Medulla oblongata (tissue), 1 donor: ENCODE measurements around the gene CNTN4.

Experiments used
- DNase-seq: peaks from one replicate; pipeline ENCODE4 v3.0.0-alpha.2; 2015; ENCODE audit errors: extremely low spot score

Gene CNTN4

GRCh38 chr3:2261747-2262146 is 163.1 kb downstream of the CNTN4 start:
- no peak for DNase-seq

GRCh38 chr3:2262204-2262603 is 163.5 kb downstream of the CNTN4 start:
- no peak for DNase-seq

GRCh38 chr3:2266606-2267005 is 167.9 kb downstream of the CNTN4 start:
- no peak for DNase-seq

GRCh38 chr3:2268779-2269178 is 170.1 kb downstream of the CNTN4 start:
- DNase-seq: no peak

GRCh38 chr3:2274526-2274925 is 175.9 kb downstream of the CNTN4 start:
- no peak for DNase-seq

GRCh38 chr3:2283818-2284217 is 185.2 kb downstream of the CNTN4 start:
- DNase-seq: no peak

- DNase-seq: no peak
Observed at GRCh38 chr3:2300938-2301337, 202.3 kb downstream of the CNTN4 start.

GRCh38 chr3:2301361-2301760 is 202.7 kb downstream of the CNTN4 start:
- DNase-seq: no peak

GRCh38 chr3:2303566-2303965 is 204.9 kb downstream of the CNTN4 start:
- DNase-seq: no peak

- no peak for DNase-seq
Observed at GRCh38 chr3:2311022-2311421, 212.4 kb downstream of the CNTN4 start.

GRCh38 chr3:2317521-2317920 is 218.9 kb downstream of the CNTN4 start:
- no peak for DNase-seq

- no peak for DNase-seq
Observed at GRCh38 chr3:2334921-2335320, 236.3 kb downstream of the CNTN4 start.

GRCh38 chr3:2343031-2343682 is 244.5 kb downstream of the CNTN4 start:
- DNase-seq: no peak

- no peak for DNase-seq
Observed at GRCh38 chr3:2352134-2352762, 253.6 kb downstream of the CNTN4 start.

- no peak for DNase-seq
Observed at GRCh38 chr3:2354702-2355101, 256.0 kb downstream of the CNTN4 start.

- DNase-seq: no peak
Observed at GRCh38 chr3:2356298-2356950, 257.8 kb downstream of the CNTN4 start.

GRCh38 chr3:2360815-2361214 is 262.1 kb downstream of the CNTN4 start:
- DNase-seq: no peak

- DNase-seq: no peak
Observed at GRCh38 chr3:2362122-2362521, 263.5 kb downstream of the CNTN4 start.

GRCh38 chr3:2363854-2364253 is 265.2 kb downstream of the CNTN4 start:
- DNase-seq: no peak

- DNase-seq: no peak
Observed at GRCh38 chr3:2370317-2370716, 271.7 kb downstream of the CNTN4 start.

GRCh38 chr3:2372306-2372705 is 273.6 kb downstream of the CNTN4 start:
- DNase-seq: no peak

- no peak for DNase-seq
Observed at GRCh38 chr3:2375376-2375775, 276.7 kb downstream of the CNTN4 start.

- no peak for DNase-seq
Observed at GRCh38 chr3:2377281-2377680, 278.6 kb downstream of the CNTN4 start.
